Astrocyte (in vitro differentiated cells and primary cell): Measurements from ENCODE around the gene GIMAP8. TPM values are rescaled to one million over a fixed set of nuclear protein-coding genes. Genes with fewer than 3 reads are reported as not detected.

Source experiments
- DNase-seq: peaks from one replicate; pipeline ENCODE4 v3.0.0-alpha.2; 2010; ENCODE audit warnings: low read depth
- FAIRE-seq: peaks from 2 replicates; lab custom pipeline; 2011; peaks lifted over from hg19 to GRCh38; lab: Jason Lieb, UNC
- H2AFZ ChIP-seq: 2 replicates; pipeline ENCODE4 v1.6.0; 2012; ENCODE audit warnings: low read depth, low read length, inconsistent platforms
- H3K27ac ChIP-seq: 2 replicates; pipeline ENCODE4 v1.5.1; 2011; ENCODE audit warnings: low read depth, low read length, inconsistent platforms
- H3K27me3 ChIP-seq: 2 replicates; pipeline ENCODE4 v1.6.0; 2011; ENCODE audit warnings: low read length, inconsistent platforms; ENCODE audit not compliant: insufficient read depth
- H3K36me3 ChIP-seq: 2 replicates; pipeline ENCODE4 v1.5.1; 2011; ENCODE audit warnings: low read length, inconsistent platforms; ENCODE audit not compliant: insufficient read depth
- H3K4me1 ChIP-seq: 2 replicates; pipeline ENCODE4 v1.5.1; 2011; ENCODE audit warnings: low read length, inconsistent platforms; ENCODE audit not compliant: insufficient read depth
- H3K4me2 ChIP-seq: 2 replicates; pipeline ENCODE4 v1.6.0; 2012; ENCODE audit warnings: low read length, inconsistent platforms
- H3K4me3 ChIP-seq: 2 replicates; pipeline ENCODE4 v1.5.1; 2011; ENCODE audit warnings: low read depth, mild to moderate bottlenecking, low read length, inconsistent platforms; ENCODE audit not compliant: insufficient read depth
- H3K79me2 ChIP-seq: 2 replicates; pipeline ENCODE4 v1.6.0; 2012; ENCODE audit warnings: mild to moderate bottlenecking, low read length, inconsistent platforms; ENCODE audit not compliant: insufficient read depth
- H3K9ac ChIP-seq: 2 replicates; pipeline ENCODE4 v1.6.0; 2012; ENCODE audit warnings: mild to moderate bottlenecking, low read length, inconsistent platforms
- H3K9me3 ChIP-seq: 2 replicates; pipeline ENCODE4 v1.5.1; 2012; ENCODE audit warnings: low read depth, mild to moderate bottlenecking, low read length, inconsistent platforms; ENCODE audit not compliant: insufficient read depth
- H4K20me1 ChIP-seq: 2 replicates; pipeline ENCODE4 v1.6.0; 2012; ENCODE audit warnings: low read length, inconsistent platforms; ENCODE audit not compliant: insufficient read depth
- H3K27ac Mint-ChIP-seq: one replicate; pipeline ENCODE4 v1.8.0; 2021; ENCODE audit warnings: mild to moderate bottlenecking, mixed read lengths; ENCODE audit not compliant: unreplicated experiment
- H3K27me3 Mint-ChIP-seq: one replicate; pipeline ENCODE4 v1.8.0; 2021; ENCODE audit warnings: low read depth, mixed read lengths; ENCODE audit not compliant: unreplicated experiment
- H3K36me3 Mint-ChIP-seq: one replicate; pipeline ENCODE4 v1.8.0; 2021; ENCODE audit warnings: low read depth, mixed read lengths; ENCODE audit not compliant: unreplicated experiment
- H3K4me1 Mint-ChIP-seq: one replicate; pipeline ENCODE4 v1.8.0; 2021; ENCODE audit warnings: low read depth, mixed read lengths; ENCODE audit not compliant: unreplicated experiment
- H3K4me3 Mint-ChIP-seq: one replicate; pipeline ENCODE4 v1.8.0; 2021; ENCODE audit warnings: mild to moderate bottlenecking, moderate library complexity, mixed read lengths; ENCODE audit not compliant: unreplicated experiment
- H3K9me3 Mint-ChIP-seq: one replicate; pipeline ENCODE4 v1.8.0; 2021; ENCODE audit warnings: mild to moderate bottlenecking, mixed read lengths; ENCODE audit not compliant: unreplicated experiment
- EZH2 ChIP-seq: IDR thresholded peaks from 2 replicates; pipeline ENCODE4 v1.6.1; 2012; ENCODE audit warnings: mild to moderate bottlenecking, low read length, inconsistent platforms; ENCODE audit not compliant: insufficient read depth
- total RNA-seq: library from RNA; stranded (reverse); gene quantifications from 2 replicates; pipeline ENCODE4 v1.2.1, GENCODE V29; 2021
- TF ChIP-seq, protein P1 (sequence below): IDR thresholded peaks from 2 replicates; pipeline ENCODE4 v1.5.1; 2011; ENCODE audit warnings: low read depth, mild to moderate bottlenecking, inconsistent platforms, low read length, moderate library complexity; ENCODE audit not compliant: insufficient read depth

Gene GIMAP8
- total RNA-seq, 1 donor from 2014 or later, result not detected

DNA sequence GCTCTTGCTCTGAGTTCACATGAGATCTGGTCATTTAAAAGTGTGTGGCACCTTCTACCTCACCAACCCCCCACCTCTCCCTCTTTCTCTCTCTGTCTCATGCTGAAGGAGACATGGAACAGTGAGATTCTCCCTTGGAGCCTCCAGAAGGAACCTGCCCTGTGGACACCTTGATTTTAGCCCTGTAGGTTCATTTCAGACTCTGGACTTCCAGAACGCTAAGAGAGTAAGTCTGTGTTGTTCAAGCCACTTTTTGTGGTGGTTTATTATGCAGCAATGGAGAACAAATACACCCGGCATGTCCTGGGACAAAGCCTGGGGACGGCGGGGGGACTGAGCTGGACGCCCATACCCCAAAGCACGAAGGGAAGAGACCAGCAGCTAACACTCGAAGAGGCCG lies 20.7 kb upstream of the GIMAP8 start:
- H3K9me3 ChIP-seq, result no peaks in the 10 kb centered on the region
- no peak for DNase-seq
- Mint-ChIP-seq H3K27me3 (peaks cover 20% of the 10 kb centered on the region), H3K9me3 (peaks cover 9% of the 10 kb centered on the region), H3K4me3 (no peak overlapping the region), H3K36me3 (no peaks in the 10 kb centered on the region), H3K27ac (no peak overlapping the region), H3K4me1 (peaks cover 15% of the 10 kb centered on the region)
- H4K20me1 ChIP-seq, result no peaks in the 10 kb centered on the region
- H3K27me3 ChIP-seq, result no peaks in the 10 kb centered on the region
- TF ChIP-seq, protein P1, sequence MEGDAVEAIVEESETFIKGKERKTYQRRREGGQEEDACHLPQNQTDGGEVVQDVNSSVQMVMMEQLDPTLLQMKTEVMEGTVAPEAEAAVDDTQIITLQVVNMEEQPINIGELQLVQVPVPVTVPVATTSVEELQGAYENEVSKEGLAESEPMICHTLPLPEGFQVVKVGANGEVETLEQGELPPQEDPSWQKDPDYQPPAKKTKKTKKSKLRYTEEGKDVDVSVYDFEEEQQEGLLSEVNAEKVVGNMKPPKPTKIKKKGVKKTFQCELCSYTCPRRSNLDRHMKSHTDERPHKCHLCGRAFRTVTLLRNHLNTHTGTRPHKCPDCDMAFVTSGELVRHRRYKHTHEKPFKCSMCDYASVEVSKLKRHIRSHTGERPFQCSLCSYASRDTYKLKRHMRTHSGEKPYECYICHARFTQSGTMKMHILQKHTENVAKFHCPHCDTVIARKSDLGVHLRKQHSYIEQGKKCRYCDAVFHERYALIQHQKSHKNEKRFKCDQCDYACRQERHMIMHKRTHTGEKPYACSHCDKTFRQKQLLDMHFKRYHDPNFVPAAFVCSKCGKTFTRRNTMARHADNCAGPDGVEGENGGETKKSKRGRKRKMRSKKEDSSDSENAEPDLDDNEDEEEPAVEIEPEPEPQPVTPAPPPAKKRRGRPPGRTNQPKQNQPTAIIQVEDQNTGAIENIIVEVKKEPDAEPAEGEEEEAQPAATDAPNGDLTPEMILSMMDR, result no peak
- TF ChIP-seq EZH2, result no peak
- no peak overlapping the region for H3K4me2 ChIP-seq
- H2AFZ ChIP-seq, result no peak overlapping the region
- H3K9ac ChIP-seq, result no peak overlapping the region
- H3K36me3 ChIP-seq, result no peaks in the 10 kb centered on the region
- no peak for FAIRE-seq
- no peaks in the 10 kb centered on the region for H3K79me2 ChIP-seq
- H3K27ac ChIP-seq, result no peak overlapping the region
- H3K4me3 ChIP-seq, result no peak overlapping the region
- H3K4me1 ChIP-seq, result peaks cover 13% of the 10 kb centered on the region

GRCh38 chr7:150430465-150431085 lies 19.9 kb upstream of the GIMAP8 start:
- H3K9ac ChIP-seq, result no peak overlapping the region
- Mint-ChIP-seq H3K27ac (no peak overlapping the region), H3K36me3 (no peaks in the 10 kb centered on the region), H3K27me3 (peaks cover 20% of the 10 kb centered on the region), H3K9me3 (peaks cover 9% of the 10 kb centered on the region), H3K4me3 (no peak overlapping the region), H3K4me1 (peaks cover 15% of the 10 kb centered on the region)
- H3K36me3 ChIP-seq, result no peaks in the 10 kb centered on the region
- H3K4me2 ChIP-seq, result no peak overlapping the region
- FAIRE-seq, result no peak
- no peaks in the 10 kb centered on the region for H3K79me2 ChIP-seq
- no peak for DNase-seq
- H3K27me3 ChIP-seq, result no peaks in the 10 kb centered on the region
- no peak overlapping the region for H2AFZ ChIP-seq
- H3K4me3 ChIP-seq, result no peak overlapping the region
- no peaks in the 10 kb centered on the region for H4K20me1 ChIP-seq
- H3K27ac ChIP-seq, result no peak overlapping the region
- no peak for TF ChIP-seq EZH2
- TF ChIP-seq, protein P1, result no peak
- no peaks in the 10 kb centered on the region for H3K9me3 ChIP-seq
- peaks cover 13% of the 10 kb centered on the region for H3K4me1 ChIP-seq

DNA sequence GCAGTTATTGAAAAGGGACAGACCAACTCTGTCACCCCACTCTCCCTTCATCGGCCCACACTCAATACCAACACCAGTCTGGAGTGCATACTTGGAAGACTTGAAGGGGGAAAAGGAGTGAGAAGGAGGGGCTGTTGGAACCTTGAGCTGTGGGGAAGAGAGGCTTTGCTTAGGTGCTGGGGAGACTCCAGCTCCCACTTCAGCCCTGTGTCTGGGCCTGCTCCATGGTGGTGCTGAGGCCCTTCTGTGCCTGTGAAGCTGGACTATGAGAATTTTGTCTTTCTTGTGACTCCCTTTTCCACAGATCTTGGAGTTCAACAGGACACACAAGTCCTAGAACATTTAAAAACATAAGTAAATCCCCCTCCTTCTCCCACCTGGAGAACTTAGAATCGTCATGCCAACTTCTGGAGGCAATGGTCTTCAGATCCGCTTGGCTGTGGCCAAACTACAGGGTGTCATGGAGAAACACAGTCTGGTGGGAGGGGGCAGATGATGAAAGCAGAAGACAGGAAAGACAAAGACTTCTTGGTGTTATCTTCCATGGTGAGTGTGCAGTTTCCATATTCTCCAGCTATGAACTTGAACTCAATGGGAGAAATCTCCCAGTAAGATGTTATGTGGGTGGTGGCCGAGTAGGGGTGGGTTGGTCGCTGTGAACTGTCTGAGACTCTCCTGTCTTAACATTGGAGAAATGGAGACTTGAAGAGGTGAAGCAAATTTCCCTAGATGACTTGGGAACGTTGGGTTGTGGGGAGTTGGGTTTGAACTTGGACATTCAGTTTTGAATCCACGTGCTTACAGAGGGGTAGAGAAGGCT lies 18.4 kb upstream of the GIMAP8 start:
- Histone ChIP-seq H3K79me2 (no peaks in the 10 kb centered on the region), H3K4me3 (no peak overlapping the region), H3K36me3 (no peaks in the 10 kb centered on the region), H3K4me2 (no peak overlapping the region), H4K20me1 (no peaks in the 10 kb centered on the region), H3K9me3 (no peaks in the 10 kb centered on the region), H3K27me3 (no peaks in the 10 kb centered on the region), H3K4me1 (peaks cover 13% of the 10 kb centered on the region), H3K27ac (no peak overlapping the region), H3K9ac (no peak overlapping the region), H2AFZ (no peak overlapping the region)
- FAIRE-seq (no peak), DNase-seq (no peak)
- Mint-ChIP-seq H3K4me1 (peaks cover 15% of the 10 kb centered on the region), H3K27me3 (peaks cover 20% of the 10 kb centered on the region), H3K9me3 (peaks cover 9% of the 10 kb centered on the region), H3K27ac (no peak overlapping the region), H3K4me3 (no peak overlapping the region), H3K36me3 (no peaks in the 10 kb centered on the region)
- TF ChIP-seq, protein P1, result no peak
- TF ChIP-seq EZH2, result no peak
